Measurements from ENCODE around the gene USP12.

Gene USP12

GRCh38 chr13:27186295-27186694, 14.7 kb upstream of the USP12 start:
- DNase-seq (ENCODE audit: low read depth): no peak
- TF ChIP-seq, protein P1, sequence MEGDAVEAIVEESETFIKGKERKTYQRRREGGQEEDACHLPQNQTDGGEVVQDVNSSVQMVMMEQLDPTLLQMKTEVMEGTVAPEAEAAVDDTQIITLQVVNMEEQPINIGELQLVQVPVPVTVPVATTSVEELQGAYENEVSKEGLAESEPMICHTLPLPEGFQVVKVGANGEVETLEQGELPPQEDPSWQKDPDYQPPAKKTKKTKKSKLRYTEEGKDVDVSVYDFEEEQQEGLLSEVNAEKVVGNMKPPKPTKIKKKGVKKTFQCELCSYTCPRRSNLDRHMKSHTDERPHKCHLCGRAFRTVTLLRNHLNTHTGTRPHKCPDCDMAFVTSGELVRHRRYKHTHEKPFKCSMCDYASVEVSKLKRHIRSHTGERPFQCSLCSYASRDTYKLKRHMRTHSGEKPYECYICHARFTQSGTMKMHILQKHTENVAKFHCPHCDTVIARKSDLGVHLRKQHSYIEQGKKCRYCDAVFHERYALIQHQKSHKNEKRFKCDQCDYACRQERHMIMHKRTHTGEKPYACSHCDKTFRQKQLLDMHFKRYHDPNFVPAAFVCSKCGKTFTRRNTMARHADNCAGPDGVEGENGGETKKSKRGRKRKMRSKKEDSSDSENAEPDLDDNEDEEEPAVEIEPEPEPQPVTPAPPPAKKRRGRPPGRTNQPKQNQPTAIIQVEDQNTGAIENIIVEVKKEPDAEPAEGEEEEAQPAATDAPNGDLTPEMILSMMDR (IDR thresholded peaks at IDR 0.05; ENCODE audit: control insufficient read depth, insufficient read depth, low read depth, low read length, missing control alignments): no peak

GRCh38 chr13:27183561-27184147, 12.0 kb upstream of the USP12 start:
- H3K4me3 ChIP-seq (ENCODE audit: control insufficient read depth, low read depth, low read length): no peak overlapping the region
- TF ChIP-seq, protein P1 (IDR thresholded peaks at IDR 0.05; ENCODE audit: control insufficient read depth, insufficient read depth, low read depth, low read length, missing control alignments): no peak
- DNase-seq (ENCODE audit: low read depth): no peak

More at GRCh38 chr13:27186295-27186694, 14.7 kb upstream of the USP12 start:
- H3K4me3 ChIP-seq (ENCODE audit: control insufficient read depth, low read depth, low read length): no peak overlapping the region

- TF ChIP-seq, protein P1 (IDR thresholded peaks at IDR 0.05; ENCODE audit: control insufficient read depth, insufficient read depth, low read depth, low read length, missing control alignments): no peak
- H3K4me3 ChIP-seq (ENCODE audit: control insufficient read depth, low read depth, low read length): peak overlapping the region; percentile 3; the same call in 1 of the 2 replicates
- peak; percentile 46 for DNase-seq (ENCODE audit: low read depth)
Observed at GRCh38 chr13:27182844-27183497, 11.4 kb upstream of the USP12 start.

DNA sequence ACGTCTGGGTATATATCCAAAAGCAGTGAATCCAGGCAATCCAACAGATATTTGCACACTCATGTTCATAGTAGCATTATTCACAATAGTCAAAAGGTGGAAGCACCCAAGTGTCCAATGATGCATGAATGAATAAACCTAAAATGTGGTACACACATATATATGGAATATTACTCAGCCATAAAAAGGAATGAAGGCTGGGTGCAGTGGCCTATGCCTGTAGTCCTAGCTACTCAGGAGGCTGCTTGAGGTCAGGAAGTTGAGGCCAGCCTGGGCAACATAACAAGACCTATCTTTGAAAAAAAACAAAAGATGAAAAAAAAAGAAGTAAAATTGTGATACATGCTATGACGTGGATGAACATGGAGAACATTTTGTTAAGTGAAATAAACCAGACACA, 10.4 kb upstream of the USP12 start:
- TF ChIP-seq, protein P1 (IDR thresholded peaks at IDR 0.05; ENCODE audit: control insufficient read depth, insufficient read depth, low read depth, low read length, missing control alignments): no peak
- DNase-seq (ENCODE audit: low read depth): no peak
- no peak overlapping the region for H3K4me3 ChIP-seq (ENCODE audit: control insufficient read depth, low read depth, low read length)

DNA sequence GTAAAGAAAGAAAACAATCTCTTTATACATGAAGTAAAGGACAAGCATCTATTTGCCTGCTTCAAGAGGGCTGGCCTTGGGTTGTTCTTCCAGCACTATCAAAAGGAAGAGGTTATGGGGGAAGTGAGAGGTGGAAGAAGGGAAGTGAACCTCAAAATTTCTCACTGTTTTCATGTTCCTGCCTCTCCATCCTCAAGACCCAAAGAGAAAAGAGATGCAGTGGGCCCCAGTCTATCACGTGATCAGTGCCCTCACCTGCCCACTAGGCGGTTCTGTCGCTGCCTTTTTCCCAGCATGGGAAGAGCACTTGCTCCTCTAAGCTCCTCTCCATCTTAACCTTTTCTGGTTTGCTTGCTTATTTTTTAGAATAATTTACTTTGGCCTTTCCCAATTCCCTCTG, 6.2 kb upstream of the USP12 start:
- no peak for DNase-seq (ENCODE audit: low read depth)
- H3K4me3 ChIP-seq (ENCODE audit: control insufficient read depth, low read depth, low read length): no peak overlapping the region
- TF ChIP-seq, protein P1 (IDR thresholded peaks at IDR 0.05; ENCODE audit: control insufficient read depth, insufficient read depth, low read depth, low read length, missing control alignments): no peak

DNA sequence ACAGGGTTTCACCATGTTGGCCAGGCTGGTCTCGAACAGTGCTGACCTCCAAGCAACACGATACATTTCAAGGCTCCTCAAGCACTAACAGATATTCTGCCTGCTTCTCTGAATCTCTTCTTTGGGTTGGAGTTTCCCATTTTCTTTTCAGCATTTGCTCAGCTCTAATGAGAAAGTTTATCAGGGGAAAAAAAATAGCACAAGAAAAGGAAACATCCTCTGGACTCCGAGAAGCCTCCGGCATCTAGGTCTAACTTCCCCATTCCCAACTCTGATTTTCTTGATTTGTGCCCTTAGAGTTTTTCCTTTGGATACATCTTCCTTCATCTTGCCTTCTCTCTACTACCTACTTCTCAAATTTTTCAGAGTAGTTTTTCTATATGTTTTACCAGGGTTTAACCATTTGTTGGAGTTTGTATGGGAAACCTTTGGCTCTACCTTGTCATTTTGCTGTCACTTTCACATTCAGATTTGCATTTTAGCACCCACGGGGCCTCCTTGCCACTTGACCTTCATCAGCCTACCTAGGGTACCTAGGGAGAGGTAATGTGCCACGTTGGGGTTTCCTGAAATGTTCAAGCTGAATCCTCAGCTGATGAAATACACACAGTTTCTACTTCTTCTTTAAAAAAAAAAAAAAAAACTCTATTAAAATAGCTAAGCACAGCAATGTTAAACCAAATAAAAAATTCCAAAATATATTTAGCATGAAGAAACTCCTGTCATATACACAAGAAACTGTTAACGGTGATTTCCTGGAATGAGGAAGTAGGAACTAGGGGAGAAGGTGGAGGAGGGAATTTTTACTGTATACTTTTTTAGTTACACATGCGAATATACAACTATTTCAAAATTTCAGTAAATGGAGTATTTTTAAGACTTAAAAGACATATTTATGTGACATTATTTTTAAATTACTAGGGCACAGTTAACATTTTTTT, 5.1 kb upstream of the USP12 start:
- TF ChIP-seq, protein P1 (IDR thresholded peaks at IDR 0.05; ENCODE audit: control insufficient read depth, insufficient read depth, low read depth, low read length, missing control alignments): no peak
- H3K4me3 ChIP-seq (ENCODE audit: control insufficient read depth, low read depth, low read length): no peak overlapping the region
- no peak for DNase-seq (ENCODE audit: low read depth)
